ENCODE data around the gene CFAP221. TPM values are rescaled to one million over a fixed set of nuclear protein-coding genes. Genes with fewer than 3 reads are reported as not detected.

Gene CFAP221
- total and polyA plus RNA-seq, 2 donors (not counting 3 experiments of a cell fraction or from before 2014, with no cell fraction given) = 0.06 TPM; not detected in 1

- Histone ChIP-seq H3K36me3 (ENCODE audit: control insufficient read depth in 2 of 2, extremely low read depth in 1 of 2, insufficient read depth in 2 of 2, low read length in 2 of 2) (no peaks in the 10 kb centered on the region), H3K9me1 (replicated peaks; ENCODE audit: control insufficient read depth, extremely low read depth, insufficient read depth, low read length) (no peaks in the 10 kb centered on the region), H3K79me2 (ENCODE audit: control insufficient read depth, insufficient read depth, low read length) (no peaks in the 10 kb centered on the region), H3K27ac (ENCODE audit: insufficient read depth, low read depth, low read length) (no peak overlapping the region), H3K9ac (replicated peaks; ENCODE audit: extremely low read depth, insufficient read depth, low read length) (no peak overlapping the region), H3K27me3 (ENCODE audit: control insufficient read depth in 2 of 2, insufficient read depth in 2 of 2, low read length in 2 of 2) (no peaks in the 10 kb centered on the region), H3K4me1 (ENCODE audit: control insufficient read depth, extremely low read depth, insufficient read depth, low read length) (no peaks in the 10 kb centered on the region), H4K20me1 (replicated peaks; ENCODE audit: control insufficient read depth, extremely low read depth, insufficient read depth, low read length) (no peaks in the 10 kb centered on the region), H3K4me3 (replicated peaks in 1 of 3; ENCODE audit: insufficient read depth in 1 of 3, low read depth in 1 of 3, low read length in 3 of 3) (no peak overlapping the region), H3K4me2 (ENCODE audit: insufficient read depth, low read length) (no peak overlapping the region), H3K9me3 (replicated peaks; ENCODE audit: control insufficient read depth, insufficient read depth, low read length) (no peaks in the 10 kb centered on the region), H2AFZ (ENCODE audit: low read depth, low read length) (no peak overlapping the region)
- ChIA-PET POLR2A (no interaction called here), CTCF (no interaction called here)
- dilution Hi-C loops (cut with MboI; ENCODE audit: extremely low pct_ligation_motif_present, low sequenced_read_pairs) = no loop called here
- FAIRE-seq (no peak), DNase-seq (ENCODE audit: low read depth, low spot score) (no peak)
- BruUV-seq (replicated peaks) = no TSS peak
- intact Hi-C loops (cut with micrococcal nuclease) = no loop called here
- TF ChIP-seq POLR2A (IDR thresholded peaks at IDR 0.05; ENCODE audit: low read depth, low read length) (no peak), MYC (IDR thresholded peaks at IDR 0.05; ENCODE audit: low read depth, low read length) (no peak), GATA2 (IDR thresholded peaks at IDR 0.05; ENCODE audit: insufficient read depth, insufficient read length, low read depth, low read length) (no peak), EZH2 (IDR thresholded peaks at IDR 0.05; ENCODE audit: borderline replicate concordance, low read depth, low read length, severe bottlenecking) (no peak), CTCF (IDR thresholded peaks at IDR 0.05; ENCODE audit: extremely low read depth in 1 of 2, insufficient read depth in 1 of 2, low read depth in 1 of 2, low read length in 2 of 2) (no peak), FOS (IDR thresholded peaks at IDR 0.05; ENCODE audit: borderline replicate concordance, insufficient read depth, low read length) (no peak), POLR2AphosphoS5 (IDR thresholded peaks at IDR 0.05; ENCODE audit: insufficient read depth, low read depth, low read length) (no peak)
These were observed 152.3 kb downstream of the CFAP221 start for GRCh38 chr2:119696494-119697030.

All from endothelial cell of umbilical vein (primary cell).